ENCODE data around the gene CEP250. TPM values are rescaled to one million over a fixed set of nuclear protein-coding genes. Genes with fewer than 3 reads are reported as not detected.
A peak's percentile ranks its signal among the peaks of the same experiment; 100 is the strongest.

CEP250 gene
- total RNA-seq, 1 donor, result 22.0 TPM

DNA sequence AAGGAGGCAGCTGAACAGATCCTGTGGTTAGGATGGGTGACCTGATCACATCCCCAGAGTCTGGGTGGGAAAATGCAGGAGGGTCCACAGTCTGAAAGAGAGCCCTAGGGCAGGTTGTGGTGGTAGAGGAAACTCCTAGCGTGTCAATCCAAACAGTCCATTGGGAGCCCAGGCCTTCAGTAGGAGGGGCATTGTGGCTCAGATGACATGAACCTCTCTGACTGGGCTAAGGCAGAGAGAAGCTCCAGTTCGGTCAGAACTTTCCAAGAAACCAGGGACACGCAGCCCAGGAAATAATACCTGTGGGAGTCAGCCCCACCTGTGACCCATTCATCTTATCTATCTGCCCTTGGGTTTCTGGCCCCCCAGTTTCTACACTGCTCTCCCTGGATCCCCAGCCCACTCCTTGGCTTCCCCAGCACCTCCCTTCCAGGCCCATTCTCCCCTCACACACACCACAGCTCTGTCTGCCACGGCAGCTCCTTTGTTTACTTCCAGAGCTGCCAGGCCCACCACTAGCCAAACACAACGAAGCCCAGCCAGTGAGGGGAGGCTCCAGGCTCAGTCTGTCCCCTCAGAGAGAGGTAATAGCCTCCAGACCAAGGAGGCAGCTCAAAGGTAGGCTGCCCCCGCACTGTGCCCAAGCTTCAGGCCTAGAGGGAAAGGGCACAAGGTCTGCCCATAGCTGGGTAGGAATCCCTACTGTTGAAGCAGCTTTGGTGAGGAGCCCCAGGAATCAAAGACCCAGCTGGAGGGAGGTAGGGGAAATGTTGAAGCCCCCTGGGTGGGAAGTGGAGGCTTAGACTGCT lies 23.6 kb upstream of the CEP250 start:
- H3K4me3 ChIP-seq (ENCODE audit: low read depth, low read length), result no peak overlapping the region
- TF ChIP-seq, protein P1, sequence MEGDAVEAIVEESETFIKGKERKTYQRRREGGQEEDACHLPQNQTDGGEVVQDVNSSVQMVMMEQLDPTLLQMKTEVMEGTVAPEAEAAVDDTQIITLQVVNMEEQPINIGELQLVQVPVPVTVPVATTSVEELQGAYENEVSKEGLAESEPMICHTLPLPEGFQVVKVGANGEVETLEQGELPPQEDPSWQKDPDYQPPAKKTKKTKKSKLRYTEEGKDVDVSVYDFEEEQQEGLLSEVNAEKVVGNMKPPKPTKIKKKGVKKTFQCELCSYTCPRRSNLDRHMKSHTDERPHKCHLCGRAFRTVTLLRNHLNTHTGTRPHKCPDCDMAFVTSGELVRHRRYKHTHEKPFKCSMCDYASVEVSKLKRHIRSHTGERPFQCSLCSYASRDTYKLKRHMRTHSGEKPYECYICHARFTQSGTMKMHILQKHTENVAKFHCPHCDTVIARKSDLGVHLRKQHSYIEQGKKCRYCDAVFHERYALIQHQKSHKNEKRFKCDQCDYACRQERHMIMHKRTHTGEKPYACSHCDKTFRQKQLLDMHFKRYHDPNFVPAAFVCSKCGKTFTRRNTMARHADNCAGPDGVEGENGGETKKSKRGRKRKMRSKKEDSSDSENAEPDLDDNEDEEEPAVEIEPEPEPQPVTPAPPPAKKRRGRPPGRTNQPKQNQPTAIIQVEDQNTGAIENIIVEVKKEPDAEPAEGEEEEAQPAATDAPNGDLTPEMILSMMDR (IDR thresholded peaks at IDR 0.05; ENCODE audit: insufficient read depth, low read length), result no peak
- DNase-seq (ENCODE audit: low read depth), result no peak

- TF ChIP-seq, protein P1 (IDR thresholded peaks at IDR 0.05; ENCODE audit: insufficient read depth, low read length), result peak; percentile 1
- no peak for DNase-seq (ENCODE audit: low read depth)
- H3K4me3 ChIP-seq (ENCODE audit: low read depth, low read length), result no peak overlapping the region
Observed at GRCh38 chr20:35432430-35432735, 23.0 kb upstream of the CEP250 start.

DNA sequence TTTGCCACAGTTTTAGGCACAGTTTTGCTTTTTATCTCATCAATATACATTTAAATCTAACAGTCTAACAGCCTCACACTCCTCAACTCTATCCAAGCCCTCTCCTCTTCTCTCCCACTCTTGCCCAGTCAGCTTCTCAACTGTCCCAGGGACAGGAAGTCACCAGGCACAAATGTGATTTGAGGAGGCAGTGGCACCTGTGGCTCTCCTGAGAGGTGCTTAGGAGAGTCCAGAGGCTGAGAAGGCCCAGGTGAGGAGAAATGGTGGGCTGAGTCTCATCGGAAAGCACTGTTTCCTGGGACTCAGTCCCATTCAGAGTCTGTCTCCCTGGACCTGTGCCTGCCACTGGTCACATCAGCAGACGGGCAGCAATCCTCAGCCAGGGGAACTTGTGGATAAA lies 22.1 kb upstream of the CEP250 start:
- H3K4me3 ChIP-seq (ENCODE audit: low read depth, low read length), result no peak overlapping the region
- TF ChIP-seq, protein P1 (IDR thresholded peaks at IDR 0.05; ENCODE audit: insufficient read depth, low read length), result no peak
- no peak for DNase-seq (ENCODE audit: low read depth)

- TF ChIP-seq, protein P1 (IDR thresholded peaks at IDR 0.05; ENCODE audit: insufficient read depth, low read length), result no peak
- DNase-seq (ENCODE audit: low read depth), result peak; percentile 42
- H3K4me3 ChIP-seq (ENCODE audit: low read depth, low read length), result no peak overlapping the region
Observed at GRCh38 chr20:35434085-35435005, 21.1 kb upstream of the CEP250 start.

GRCh38 chr20:35436177-35436573 lies 19.2 kb upstream of the CEP250 start:
- peak overlapping the region; percentile 61 for H3K4me3 ChIP-seq (ENCODE audit: low read depth, low read length)
- no peak for DNase-seq (ENCODE audit: low read depth)
- TF ChIP-seq, protein P1 (IDR thresholded peaks at IDR 0.05; ENCODE audit: insufficient read depth, low read length), result no peak

GRCh38 chr20:35437599-35437998 lies 17.8 kb upstream of the CEP250 start:
- TF ChIP-seq, protein P1 (IDR thresholded peaks at IDR 0.05; ENCODE audit: insufficient read depth, low read length), result no peak
- DNase-seq (ENCODE audit: low read depth), result no peak
- peak overlapping the region; percentile 61 for H3K4me3 ChIP-seq (ENCODE audit: low read depth, low read length)
